Right renal cortex interstitium (tissue), 3 donors: Measurements from ENCODE around the gene TMEM151A. TPM values are rescaled to one million over a fixed set of nuclear protein-coding genes. Genes with fewer than 3 reads are reported as not detected.
"Not testable (repeated sequence)": the region's sequence is repeated elsewhere in the genome, so short reads cannot be mapped to it uniquely, and the experiment has no call there.

Experiments
- DNase-seq, 3 donors: peaks; one replicate each; pipeline ENCODE4 v3.0.0-alpha.2; 2013; ENCODE audit warnings: low read depth in 3 of 3, low spot score in 2 of 3
- polyA plus RNA-seq, 3 donors: library from polyadenylated mRNA; unstranded; fragments of 120-200 nt; gene quantifications; one replicate each; pipeline ENCODE4 v1.2.1, GENCODE V29; 2013; ENCODE audit not compliant: insufficient read length in 3 of 3

Gene TMEM151A
- polyA plus RNA-seq, 3 donors, result not detected

- DNase-seq, result not testable (repeated sequence)
Observed at GRCh38 chr11:66320289-66320688, 28.6 kb downstream of the TMEM151A start.

GRCh38 chr11:66320748-66321147, 29.1 kb downstream of the TMEM151A start:
- not testable (repeated sequence) for DNase-seq

GRCh38 chr11:66321606-66322005, 29.9 kb downstream of the TMEM151A start:
- no peak for DNase-seq

GRCh38 chr11:66322732-66323427, 31.2 kb downstream of the TMEM151A start:
- no peak for DNase-seq

- no peak for DNase-seq
Observed at GRCh38 chr11:66323684-66324083, 32.0 kb downstream of the TMEM151A start.

GRCh38 chr11:66324664-66325063, 33.0 kb downstream of the TMEM151A start:
- no peak for DNase-seq

- DNase-seq, result no peak
Observed at GRCh38 chr11:66325263-66325671, 33.6 kb downstream of the TMEM151A start.

- DNase-seq, result no peak
Observed at GRCh38 chr11:66326261-66327111, 34.8 kb downstream of the TMEM151A start.

GRCh38 chr11:66327171-66328030, 35.7 kb downstream of the TMEM151A start:
- DNase-seq, result no peak

- no peak for DNase-seq
Observed at GRCh38 chr11:66328031-66328301, 36.3 kb downstream of the TMEM151A start.

- no peak for DNase-seq
Observed at GRCh38 chr11:66328302-66329144, 36.8 kb downstream of the TMEM151A start.

GRCh38 chr11:66329165-66329673, 37.5 kb downstream of the TMEM151A start:
- DNase-seq, result no peak

- DNase-seq, result no peak
Observed at GRCh38 chr11:66330931-66331330, 39.2 kb downstream of the TMEM151A start.

GRCh38 chr11:66331542-66332370, 40.1 kb downstream of the TMEM151A start:
- no peak for DNase-seq

GRCh38 chr11:66332371-66333219, 40.9 kb downstream of the TMEM151A start:
- DNase-seq, result no peak

- no peak for DNase-seq
Observed at GRCh38 chr11:66333220-66333877, 41.7 kb downstream of the TMEM151A start.

- no peak for DNase-seq
Observed at GRCh38 chr11:66333896-66334604, 42.4 kb downstream of the TMEM151A start.
